Activated CD4-positive, CD25-positive, alpha-beta regulatory T cell (primary cell): ENCODE data around the gene NEK8.
"Not testable (repeated sequence)": the region's sequence is repeated elsewhere in the genome, so short reads cannot be mapped to it uniquely, and the experiment has no call there.

ENCODE experiments used
- DNase-seq, 4 experiments: peaks; one replicate each; lab custom pipeline; 2025; lab: John Stamatoyannopoulos, UW

NEK8 gene

DNA sequence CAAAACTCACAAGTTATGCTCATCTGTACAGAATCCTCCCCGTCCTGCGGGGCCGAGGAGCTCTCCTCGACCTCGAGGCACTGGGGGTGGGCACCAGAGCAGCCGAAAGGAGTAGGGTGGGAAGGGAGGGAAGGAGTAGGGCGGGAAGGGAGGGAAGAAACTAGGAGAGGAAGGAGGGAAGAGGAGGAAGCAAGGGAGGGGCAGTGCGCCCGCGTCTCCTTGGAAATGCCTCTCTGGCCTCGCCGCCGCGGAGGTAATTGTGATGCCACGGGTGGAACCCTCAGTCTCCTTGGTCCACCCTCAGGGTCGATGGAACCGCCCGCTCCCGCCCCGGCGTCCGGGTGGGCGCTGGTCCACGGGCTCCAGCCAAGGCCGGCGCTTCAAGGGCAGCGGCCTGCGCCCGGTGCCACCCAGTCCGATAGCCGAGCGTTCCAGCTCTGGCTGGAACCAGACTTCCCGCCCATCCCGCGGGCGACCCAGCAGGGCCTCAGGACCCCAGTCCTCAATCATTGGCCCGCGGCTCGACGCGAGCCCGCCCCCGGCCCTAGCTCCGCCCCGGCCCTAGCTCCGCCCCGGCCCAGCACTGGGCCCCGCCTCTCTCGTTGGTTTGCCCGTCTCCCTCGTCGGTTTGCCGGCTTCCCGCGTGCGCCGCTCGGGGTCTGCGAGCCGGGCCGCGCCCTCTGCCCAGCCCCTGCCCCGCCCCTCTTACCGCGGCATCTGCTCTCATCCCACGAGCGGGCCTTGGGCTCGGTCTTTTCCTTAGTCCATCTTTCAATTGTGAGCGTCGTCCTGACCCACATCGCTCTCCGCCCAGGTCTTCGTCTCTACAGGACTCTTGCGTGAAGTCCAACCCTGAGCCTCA, 17.5 kb upstream of the NEK8 start:
- DNase-seq: peak; percentile 72 to 83 (median 77)

DNA sequence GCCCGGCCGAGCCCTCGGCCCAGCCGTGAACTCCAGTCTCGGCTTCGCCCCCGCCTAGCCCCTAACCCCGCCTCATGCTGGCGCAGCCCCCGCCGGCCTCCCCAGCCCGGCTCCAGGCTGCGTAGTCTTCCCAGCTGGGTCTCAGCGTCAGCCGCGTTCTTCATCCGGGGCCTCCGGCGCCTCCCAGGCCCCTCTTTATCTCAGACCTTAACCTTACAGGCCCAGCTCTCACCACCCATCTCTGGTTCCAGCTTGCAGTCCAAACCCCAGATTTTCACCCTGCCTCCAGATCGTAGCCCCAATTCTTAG, 16.9 kb upstream of the NEK8 start, which contains the start of gene PROCA1:
PROCA1 (minus strand) TSS at position 166 of the 309 bp plus-strand sequence. CDS start 228 bp downstream, outside the sequence.
- DNase-seq: peak in 2 of 4 experiments; percentile 28 to 47

DNA sequence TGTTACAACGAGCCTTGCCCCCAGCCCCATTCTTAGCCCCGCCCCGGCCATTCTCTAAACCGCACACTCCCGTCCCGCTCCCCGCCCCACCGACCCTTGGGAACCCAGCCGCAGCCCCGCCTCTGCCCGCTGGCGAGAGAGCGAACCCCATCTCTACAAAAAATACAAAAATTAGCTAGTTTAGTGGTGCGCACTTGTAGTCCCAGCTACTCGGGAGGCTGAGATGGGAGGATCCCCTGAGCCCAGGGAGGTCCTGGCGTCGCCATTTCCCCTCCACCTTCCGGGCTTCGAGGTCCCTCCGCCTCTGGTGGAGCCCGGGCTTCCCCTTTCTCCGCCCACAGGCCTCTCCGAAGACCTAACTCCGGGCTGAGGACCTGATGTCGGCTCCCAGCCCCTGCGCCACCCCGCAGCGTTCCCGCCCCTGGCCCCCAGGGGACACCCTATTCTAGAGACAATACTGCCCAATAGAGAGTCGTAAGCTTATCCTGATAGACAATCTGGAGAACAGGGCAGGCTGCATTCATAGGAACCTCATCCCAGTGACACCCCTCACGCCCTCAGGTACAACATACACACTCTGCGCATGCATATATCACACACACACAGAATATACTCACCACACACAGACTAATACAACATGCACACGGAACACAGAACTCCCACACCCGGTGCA, 16.4 kb upstream of the NEK8 start:
- peak in 3 of 4 experiments; percentile 35 to 47 (median 37) for DNase-seq

DNA sequence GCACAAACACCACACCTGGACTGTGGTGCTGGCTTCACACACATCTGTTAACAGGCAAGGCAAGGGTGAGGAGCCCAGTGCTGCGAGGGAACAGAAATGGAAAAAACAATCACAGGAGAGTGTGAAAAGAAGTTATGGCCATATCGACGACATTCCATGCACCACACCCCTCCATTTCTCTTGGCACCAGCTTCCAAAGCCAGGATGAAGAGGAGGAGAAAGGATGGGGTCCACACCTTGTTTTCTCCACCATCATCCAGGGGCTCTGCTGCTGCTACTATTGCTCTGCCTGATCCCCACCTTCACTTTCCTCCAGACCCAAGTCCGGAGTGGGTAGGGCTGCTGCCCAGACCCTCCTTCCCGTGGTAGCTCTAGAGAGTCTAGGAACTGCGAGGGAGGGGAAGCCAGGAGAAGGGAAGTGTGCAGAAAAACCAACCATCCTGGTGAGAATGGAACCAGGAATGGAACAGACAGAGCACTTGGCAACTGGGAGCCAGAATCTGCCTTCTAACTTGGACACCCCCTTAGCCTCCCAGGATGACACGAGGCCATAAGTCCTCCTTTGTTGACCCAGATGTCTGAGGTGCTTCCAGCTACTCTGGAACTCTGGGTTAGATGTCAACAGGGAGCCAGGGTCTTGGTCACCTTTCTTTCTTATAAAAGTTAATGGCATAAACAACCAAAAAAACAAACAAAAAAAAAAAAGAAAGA, 15.7 kb upstream of the NEK8 start:
- DNase-seq: no peak

DNA sequence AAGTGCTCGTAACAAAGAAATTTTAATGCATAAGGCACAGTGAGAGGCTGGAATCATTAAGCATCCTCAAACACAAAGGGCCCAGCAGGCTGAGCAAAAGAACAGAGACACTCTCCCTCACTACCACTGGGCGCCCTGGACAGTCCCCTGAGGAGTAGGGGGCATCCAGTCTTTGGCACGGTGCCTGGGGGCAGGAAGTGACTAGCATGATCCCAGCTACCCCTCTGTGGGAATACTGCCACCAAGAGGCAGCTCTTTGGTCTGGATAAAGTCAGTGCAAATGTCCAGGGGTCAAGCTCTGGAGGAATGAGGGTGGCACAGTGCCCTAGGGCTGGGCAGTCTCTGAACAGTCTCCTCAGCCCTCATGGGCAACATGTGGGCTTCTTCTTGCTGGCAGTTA, 14.3 kb upstream of the NEK8 start:
- DNase-seq: no peak

DNA sequence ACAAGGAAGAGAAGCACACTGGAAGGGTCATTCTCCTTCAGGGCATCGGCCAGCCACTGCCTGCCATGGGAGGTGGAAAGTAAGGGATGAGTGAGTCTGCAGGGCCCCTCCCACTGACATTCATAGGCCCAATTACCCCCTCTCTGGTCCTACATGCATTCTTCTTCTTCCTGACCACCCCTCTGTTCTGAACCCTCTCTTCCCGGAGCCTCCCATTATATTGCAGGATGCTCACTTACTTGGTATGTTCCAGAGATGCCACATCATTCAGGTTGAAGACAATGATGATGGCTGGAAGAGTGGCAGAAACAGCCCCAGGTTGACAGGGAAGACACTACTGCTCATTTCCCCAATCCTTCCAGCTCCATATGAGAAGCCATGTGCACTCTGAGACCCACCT, 13.4 kb upstream of the NEK8 start:
- DNase-seq: no peak

DNA sequence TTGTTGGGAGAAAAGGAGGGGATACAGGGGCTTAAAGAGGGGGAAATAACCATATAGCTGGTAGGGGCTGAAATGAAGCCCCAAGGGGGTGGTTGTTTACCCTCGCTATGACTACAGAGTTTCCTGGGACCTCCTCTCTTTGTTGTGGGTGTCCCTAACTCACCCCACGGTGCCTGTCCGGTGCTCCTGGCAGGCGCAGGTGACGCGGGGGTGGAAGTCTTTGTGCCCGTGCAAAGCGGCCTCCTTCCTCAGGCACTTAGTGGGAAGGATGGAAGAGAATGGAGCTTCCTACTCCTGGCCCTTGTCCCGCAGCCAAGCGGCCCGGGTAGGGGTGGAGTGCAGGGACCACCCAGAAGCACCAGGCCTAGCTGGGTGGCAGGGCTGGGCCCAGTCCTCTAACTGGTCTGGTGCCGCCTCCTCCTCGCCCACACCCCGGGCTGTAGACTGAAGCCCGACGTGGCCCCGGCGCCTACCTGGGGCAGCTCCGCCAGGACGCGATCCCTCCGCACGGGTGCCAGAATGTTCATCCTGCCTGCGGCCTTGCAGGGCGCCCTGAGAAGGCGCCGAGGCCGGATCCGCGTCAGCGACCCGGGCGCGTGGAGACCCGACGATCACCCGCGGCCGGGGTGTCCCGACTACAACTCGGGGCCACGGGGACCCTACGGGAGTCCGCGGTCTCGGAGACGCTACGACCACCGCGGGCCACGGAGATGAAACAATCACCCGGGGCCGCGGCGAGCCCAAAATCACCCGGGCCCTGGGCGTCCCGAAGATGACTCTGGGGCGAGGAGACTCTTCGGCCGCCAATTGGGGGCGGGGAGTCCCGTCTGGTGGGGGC, 11.6 kb upstream of the NEK8 start:
- no peak for DNase-seq

DNA sequence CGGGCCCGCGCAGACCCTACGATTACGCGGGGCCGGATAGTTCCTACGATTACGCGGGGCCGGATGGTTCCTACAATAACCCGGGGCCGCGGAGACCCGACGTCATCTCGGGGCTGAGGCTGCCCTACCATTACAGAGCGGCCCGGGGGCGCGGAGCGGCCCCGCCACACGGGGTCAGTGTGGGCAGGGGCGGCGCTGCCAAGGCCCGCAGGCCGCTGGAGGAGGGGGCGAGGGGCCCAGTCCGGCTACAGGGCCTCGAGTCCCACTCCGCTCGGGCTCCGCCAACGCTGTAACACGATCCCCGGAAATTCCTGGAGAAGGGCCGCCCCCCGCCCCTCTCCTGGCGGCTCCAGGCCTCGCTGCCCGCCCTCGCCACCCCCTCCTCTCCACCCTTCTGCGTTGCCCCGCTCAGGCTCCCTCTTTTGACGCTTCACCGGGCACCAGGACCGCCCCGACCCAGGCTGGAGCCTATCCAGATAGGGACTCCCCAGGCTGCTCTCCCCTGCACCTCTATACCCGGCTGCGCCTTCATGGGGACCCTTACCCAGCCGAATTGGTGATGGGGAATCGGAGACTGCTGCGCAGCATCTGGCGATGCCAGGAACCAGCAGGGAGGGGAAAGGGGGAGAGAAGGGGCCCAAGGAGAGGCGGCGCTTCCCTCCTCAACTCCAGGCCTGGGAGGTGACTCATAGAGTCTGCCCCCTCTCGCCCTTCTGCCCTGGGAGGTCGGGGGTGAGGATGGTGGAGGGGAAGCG, 10.8 kb upstream of the NEK8 start, which contains the start of gene RAB34:
RAB34 (minus strand) TSS at position 291 of the 755 bp plus-strand sequence. CDS start 602 bp downstream, outside the sequence.
- DNase-seq: peak in 1 of 4 experiments; percentile 16

DNA sequence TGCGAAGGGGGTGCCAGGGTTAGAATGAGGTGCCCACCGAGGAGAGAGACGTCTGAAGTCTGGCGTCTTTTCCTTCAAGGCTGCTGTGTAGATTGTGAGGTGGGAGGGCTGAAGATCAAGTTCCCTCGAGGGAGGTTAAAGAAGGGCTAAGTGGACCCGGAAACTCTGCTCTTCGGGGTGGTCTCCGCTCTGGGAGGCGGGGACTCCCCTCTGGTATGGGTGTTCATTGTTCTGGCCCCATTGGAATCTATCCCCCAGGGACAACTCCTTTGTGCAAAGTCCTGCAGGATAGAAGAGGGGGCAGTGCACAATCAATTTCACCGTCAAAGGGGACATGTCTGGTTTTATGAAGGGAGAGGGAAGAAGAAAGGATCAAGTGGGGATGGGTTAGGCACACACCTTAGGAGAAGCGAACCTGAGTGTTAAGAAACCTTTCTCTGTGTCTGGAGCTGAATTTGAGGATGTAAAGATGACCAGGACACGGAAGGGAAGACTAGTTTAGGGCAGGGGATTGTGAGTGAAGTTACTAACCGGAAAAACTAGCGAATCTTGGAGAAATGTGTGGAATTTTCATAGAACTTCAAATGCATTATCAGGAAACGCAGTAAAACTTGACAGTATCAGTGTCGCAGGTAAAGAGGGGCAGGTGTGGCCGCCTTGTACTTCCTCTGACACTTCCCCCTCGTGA, 10.1 kb upstream of the NEK8 start:
- no peak for DNase-seq

DNA sequence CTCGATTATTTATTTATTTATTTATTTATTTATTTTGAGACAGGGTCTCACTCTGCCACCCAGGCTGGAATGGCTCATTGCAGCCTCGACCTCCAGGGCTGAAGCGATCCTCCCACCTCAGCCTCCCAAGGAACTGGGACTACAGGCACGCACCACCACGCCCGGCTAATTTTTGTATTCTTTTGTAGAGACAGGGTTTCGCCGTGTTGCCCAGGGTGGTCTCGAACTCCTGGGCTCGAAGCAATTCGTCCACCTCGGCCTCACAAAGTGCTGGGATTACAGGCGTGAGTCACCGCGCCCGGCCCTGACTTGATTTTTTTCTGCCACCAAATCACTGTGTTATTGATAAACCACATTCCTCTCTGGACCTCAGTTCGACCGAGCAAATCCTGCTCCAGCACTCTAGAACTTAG, 9.6 kb upstream of the NEK8 start:
- no peak for DNase-seq

DNA sequence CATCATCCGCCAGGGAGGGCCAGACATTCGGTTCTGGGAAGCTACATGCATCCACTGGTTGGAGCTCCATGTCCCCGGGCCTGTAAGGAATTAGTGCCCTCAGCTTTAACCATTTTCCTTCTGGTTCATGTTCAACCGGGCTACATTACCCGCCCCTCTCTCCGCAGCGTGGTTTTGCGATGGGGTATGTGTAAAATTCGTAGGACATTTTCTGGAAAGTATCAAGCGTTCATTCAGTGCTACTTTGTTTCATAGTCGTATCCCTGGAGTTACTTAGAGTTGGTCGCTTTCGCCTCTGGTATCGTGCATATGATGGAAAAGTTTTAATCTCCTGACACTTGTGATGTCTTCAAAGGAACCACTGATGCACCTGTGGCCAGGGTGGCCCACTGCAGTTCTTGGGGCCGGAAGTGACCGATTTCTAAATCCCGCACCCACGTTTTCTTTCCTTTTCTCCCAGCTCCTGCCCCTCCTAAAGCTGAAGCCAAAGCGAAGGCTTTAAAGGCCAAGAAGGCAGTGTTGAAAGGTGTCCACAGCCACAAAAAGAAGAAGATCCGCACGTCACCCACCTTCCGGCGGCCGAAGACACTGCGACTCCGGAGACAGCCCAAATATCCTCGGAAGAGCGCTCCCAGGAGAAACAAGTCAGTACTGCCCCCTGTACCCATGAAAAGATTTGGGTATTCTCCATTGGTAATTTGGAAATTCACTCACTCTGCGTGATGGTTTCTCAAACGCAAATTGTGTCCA, 8.2 kb upstream of the NEK8 start:
- no peak for DNase-seq

DNA sequence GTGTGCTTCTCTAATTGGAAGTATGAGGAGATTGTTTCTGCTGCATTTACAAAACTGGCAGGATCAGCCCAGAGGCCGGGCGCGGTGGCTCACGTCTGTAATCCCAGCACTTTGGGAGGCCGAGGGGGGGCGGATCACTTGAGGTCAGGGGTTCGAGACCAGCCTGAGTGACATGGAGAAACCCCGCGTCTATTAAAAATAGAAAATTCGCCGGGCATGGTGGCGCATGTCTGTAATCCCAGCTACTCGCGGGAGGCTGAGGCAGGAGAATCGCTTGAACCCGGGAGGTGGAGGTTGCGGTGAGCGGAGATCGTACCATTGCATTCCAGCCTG, 7.6 kb upstream of the NEK8 start:
- not testable (repeated sequence) for DNase-seq

DNA sequence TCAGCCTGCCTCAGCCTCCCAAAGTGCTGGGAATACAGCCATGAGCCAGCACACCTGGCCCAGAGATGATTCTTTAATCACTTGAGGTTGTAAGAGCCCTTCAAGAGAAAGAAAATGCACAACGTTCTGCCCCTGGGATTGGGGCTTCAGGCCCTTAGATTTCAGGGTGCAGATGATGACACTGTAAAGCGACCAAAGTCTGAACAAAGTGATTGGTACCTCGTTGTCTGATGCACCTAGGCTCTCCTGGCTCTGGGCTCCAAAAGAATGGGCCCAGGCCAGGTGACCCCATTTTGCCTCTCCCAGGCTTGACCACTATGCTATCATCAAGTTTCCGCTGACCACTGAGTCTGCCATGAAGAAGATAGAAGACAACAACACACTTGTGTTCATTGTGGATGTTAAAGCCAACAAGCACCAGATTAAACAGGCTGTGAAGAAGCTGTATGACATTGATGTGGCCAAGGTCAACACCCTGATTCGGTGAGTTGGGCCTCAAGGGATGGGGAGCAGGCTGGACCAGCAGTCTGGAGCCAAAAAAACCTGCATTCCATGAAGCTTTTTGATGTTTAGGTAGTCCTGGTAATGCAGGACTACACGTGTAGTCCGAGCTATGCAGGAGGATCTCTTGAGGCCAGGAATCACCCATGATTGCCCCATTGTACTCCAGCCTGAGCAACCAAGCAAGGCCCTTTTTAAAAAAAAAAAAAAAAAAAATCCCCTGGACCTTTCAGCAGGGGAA, 6.0 kb upstream of the NEK8 start:
- no peak for DNase-seq

DNA sequence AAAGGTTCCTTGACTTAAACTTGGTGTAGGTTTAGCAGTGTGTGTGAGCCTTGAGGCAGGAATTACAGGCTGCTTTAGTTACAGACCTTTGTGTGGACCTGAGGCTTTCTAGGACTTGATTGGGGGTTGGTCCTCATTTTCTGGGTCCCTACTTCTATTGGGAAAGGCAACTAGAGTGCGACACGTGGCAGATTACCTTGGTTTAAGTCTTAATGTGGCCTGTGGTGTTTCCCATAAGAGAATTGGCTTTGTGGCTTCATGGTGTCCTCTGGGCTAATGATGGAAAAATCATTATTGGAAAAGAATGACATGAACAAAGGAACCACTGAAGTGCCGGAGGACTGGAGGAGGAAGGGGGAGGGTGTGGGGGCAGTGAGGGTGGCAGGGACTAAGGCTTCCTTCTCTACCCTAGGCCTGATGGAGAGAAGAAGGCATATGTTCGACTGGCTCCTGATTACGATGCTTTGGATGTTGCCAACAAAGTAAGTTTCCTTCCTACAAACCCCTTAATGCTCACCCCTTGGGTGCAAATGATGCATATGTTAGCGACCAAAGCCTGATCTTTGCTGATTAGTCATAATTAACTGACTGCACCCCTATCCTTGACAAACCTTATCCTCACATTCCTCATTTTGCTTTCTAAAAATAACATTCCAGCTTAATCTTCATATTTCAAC, 5.3 kb upstream of the NEK8 start:
- DNase-seq: no peak

DNA sequence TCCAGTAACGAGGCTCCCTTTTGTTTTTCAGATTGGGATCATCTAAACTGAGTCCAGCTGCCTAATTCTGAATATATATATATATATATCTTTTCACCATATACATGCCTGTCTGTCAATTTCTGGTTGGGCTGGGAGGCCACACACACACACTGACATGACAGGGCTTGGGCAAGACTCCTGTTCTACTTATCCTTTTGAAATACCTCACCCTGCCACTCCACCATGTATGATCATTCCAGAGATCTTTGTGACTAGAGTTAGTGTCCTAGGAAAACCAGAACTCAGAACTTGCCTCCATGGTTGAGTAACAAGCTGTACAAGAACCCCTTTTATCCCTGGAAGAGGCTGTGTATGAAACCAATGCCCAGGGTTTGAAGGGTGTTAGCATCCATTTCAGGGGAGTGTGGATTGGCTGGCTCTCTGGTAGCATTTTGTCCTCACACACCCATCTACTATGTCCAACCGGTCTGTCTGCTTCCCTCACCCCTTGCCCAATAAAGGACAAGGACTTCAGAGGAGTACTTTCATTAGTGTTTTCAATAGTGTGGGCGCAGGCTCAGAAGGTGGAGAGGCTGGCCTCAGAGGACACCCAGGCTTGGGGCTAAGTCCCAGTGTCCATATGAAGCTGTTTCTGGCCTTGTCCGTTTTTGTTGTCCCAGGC, 4.6 kb upstream of the NEK8 start:
- DNase-seq: not testable (repeated sequence)

DNA sequence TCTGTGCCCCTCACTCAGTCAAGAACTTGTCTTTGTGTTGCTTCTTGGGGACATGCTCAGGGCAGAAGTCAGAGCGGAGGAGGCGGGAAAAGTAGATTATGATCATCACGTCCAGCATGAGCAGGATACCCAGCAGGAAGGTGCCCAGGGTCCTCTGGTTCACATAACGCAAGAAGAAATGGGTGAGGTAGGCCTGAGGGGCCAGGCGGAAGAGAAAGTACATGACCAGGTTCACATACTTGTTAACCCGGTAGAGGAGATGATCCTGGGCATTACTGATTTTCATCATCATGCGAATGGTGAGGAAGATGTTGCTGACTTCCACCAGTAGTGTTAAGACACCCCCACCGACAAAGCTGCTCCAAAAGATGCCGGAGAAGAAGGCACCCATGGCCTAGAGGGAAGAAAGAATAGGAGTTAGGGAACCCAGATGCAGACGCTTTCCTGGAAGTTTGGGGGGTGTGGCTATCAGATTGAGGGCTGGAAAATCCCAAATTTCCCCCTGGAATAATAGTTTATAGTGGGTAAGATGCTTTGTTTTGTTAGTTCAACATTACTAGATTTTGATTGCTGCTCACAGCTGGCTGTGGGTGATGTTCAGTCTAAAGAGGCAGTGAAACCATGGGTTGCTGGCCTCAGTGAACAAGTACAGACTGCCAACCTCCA, 4.0 kb upstream of the NEK8 start:
- no peak for DNase-seq

DNA sequence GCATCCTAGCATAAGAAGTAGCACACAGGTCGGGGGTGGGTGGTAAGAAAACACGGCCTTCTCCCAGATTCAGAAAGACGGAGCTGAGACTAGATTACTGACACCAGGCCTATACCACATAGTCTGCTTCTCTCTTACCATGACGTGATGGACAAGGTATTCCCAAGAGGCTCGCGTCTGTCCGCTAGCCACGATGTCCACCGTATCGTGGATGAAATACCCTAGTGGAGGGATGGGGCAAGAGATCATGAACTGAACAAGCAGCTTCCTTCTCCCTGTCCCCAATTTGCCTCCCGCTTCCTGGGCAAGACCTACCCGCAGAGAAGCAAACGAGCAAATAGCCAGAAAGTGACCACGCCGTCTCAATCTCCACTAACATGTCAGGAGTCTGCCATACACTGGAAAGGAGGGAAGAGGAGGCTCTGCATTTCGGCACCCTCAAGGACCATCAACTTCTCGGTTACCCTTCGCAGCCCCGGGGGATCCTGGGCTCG, 3.4 kb upstream of the NEK8 start:
- DNase-seq: no peak
